Hepatocyte (in vitro differentiated cells): ENCODE data around the gene JARID2.

Experiments
- EZH2 ChIP-seq: fragments of 200-600 bp; sonication (generic); IDR thresholded peaks from 2 replicates; pipeline ENCODE4 v1.6.1; 2016; ENCODE audit warnings: antibody characterized with exemption, mild to moderate bottlenecking, borderline replicate concordance
- EZH2phosphoT487 ChIP-seq: fragments of 200-600 bp; sonication (generic); IDR thresholded peaks from one replicate; pipeline ENCODE4 v1.6.1; 2018; ENCODE audit warnings: antibody characterized with exemption, mild to moderate bottlenecking, low read depth, moderate library complexity; ENCODE audit not compliant: unreplicated experiment, severe bottlenecking
- TF ChIP-seq, protein P1 (sequence below): fragments of 200-600 bp; sonication (generic); IDR thresholded peaks from 2 replicates; pipeline ENCODE4 v1.5.1; 2016; ENCODE audit warnings: antibody characterized with exemption, mild to moderate bottlenecking; ENCODE audit not compliant: poor library complexity

DNA sequence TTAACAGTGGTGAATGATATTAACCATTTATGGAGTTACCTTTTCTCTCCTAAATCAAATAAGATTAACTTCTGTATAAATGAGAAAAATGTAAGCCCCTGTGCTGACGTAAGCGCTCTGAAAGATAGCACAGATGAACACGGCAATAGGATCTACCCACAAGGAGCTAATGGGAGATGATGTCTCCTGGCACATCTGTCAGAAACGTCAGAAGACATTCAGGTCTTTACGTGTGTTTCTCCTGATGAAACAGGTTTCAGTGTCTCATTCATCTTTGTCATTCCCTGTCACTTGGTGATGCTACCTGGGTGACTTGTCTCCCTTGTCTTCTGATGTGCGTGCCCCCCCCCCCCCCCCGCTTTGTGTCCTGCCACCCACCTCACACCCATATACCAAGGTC is 227.3 kb downstream of the JARID2 start:
- TF ChIP-seq, protein P1, sequence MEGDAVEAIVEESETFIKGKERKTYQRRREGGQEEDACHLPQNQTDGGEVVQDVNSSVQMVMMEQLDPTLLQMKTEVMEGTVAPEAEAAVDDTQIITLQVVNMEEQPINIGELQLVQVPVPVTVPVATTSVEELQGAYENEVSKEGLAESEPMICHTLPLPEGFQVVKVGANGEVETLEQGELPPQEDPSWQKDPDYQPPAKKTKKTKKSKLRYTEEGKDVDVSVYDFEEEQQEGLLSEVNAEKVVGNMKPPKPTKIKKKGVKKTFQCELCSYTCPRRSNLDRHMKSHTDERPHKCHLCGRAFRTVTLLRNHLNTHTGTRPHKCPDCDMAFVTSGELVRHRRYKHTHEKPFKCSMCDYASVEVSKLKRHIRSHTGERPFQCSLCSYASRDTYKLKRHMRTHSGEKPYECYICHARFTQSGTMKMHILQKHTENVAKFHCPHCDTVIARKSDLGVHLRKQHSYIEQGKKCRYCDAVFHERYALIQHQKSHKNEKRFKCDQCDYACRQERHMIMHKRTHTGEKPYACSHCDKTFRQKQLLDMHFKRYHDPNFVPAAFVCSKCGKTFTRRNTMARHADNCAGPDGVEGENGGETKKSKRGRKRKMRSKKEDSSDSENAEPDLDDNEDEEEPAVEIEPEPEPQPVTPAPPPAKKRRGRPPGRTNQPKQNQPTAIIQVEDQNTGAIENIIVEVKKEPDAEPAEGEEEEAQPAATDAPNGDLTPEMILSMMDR, result no peak
- no peak for TF ChIP-seq EZH2phosphoT487
- TF ChIP-seq EZH2, result no peak
